Loucy (cell line): ENCODE measurements around the gene CCDC33.

Source experiments
- CTCF ChIP-seq: fragments of 200-600 bp; sonication (generic); conservative IDR thresholded peaks from 2 replicates; pipeline ENCODE4 v1.5.1; 2014; ENCODE audit warnings: mild to moderate bottlenecking, antibody characterized with exemption, low read length
- EZH2phosphoT487 ChIP-seq: fragments of 200-600 bp; IDR thresholded peaks from 2 replicates; pipeline ENCODE4 v1.6.1; 2018; ENCODE audit warnings: antibody characterized with exemption, mild to moderate bottlenecking, moderate library complexity, borderline replicate concordance

DNA sequence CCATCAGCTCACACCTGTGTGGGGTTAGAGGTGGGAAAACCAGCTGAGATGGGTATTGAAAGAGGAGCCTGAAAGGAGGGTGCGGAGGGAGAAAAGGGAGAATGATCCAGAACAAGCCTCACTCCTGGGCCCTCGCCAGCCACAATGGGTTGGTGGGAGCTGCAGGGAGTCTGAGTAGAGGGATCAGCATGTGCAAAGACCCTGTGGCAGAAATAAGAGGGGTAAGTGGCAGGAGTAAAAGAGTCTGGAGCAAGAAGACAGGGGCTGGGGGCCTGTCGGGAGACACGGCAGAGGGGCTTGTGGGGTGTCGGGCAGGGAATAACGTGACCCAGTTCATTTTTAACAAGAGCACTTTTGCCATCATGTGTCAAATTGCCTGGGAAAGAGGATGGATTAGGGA lies 34.0 kb downstream of the CCDC33 start:
- TF ChIP-seq CTCF (no peak), EZH2phosphoT487 (no peak)
